Testis (tissue), 3 donors: ENCODE measurements around the gene PCYT2. TPM values are rescaled to one million over a fixed set of nuclear protein-coding genes. Genes with fewer than 3 reads are reported as not detected.

ENCODE experiments used
- DNase-seq: peaks from one replicate; pipeline ENCODE4 v3.0.0-alpha.2; 2019
- H3K27ac ChIP-seq, 2 donors: fragments of 200-600 bp; sonication (generic); one replicate each; pipeline ENCODE4 v1.5.1; 2019
- H3K27me3 ChIP-seq: fragments of 200-600 bp; sonication (generic); one replicate; pipeline ENCODE4 v1.5.1; 2019
- H3K36me3 ChIP-seq: fragments of 200-600 bp; sonication (generic); one replicate; pipeline ENCODE4 v1.5.1; 2017; ENCODE audit warnings: low read depth; ENCODE audit errors: missing control alignments
- H3K4me1 ChIP-seq: fragments of 200-600 bp; sonication (generic); one replicate; pipeline ENCODE4 v1.5.1; 2019
- H3K4me3 ChIP-seq, 2 donors: fragments of 200-600 bp; sonication (generic); one replicate each; pipeline ENCODE4 v1.5.1; 2017 to 2019
- H3K9me3 ChIP-seq: fragments of 200-600 bp; sonication (generic); one replicate; pipeline ENCODE4 v1.5.1; 2017
- POLR2A ChIP-seq: fragments of 450-650 bp; IDR thresholded peaks from one replicate; pipeline ENCODE4 v1.6.1; 2017; ENCODE audit warnings: antibody characterized with exemption, mild to moderate bottlenecking, moderate library complexity
- WGBS, 2 donors: methylation state at CpG; one replicate each; pipeline ENCODE4 v1.1.5; 2018; 5-methylcytosine and 5-hydroxymethylcytosine counted together
- intact Hi-C: fragments of 100-400 bp; cut with DNase I; formaldehyde crosslinking; loops from one replicate; pipeline ENCODE4 v1.15.1; 2023; ENCODE audit warnings: low total_unique reads
- polyA plus RNA-seq: library from polyadenylated mRNA; stranded (reverse); fragments of 350-450 nt; fragmentation: Illumina TruSeq; extraction: RNeasy Lipid Tissue Mini Kit (QIAGEN cat#74804); gene quantifications from one replicate; pipeline ENCODE4 v1.2.3, GENCODE V29; 2014; ENCODE audit warnings: low read depth, low replicate concordance; ENCODE audit not compliant: insufficient read depth
- total RNA-seq, 2 donors: library from RNA; depleted of rRNA; stranded (reverse); fragments of >200 nt; gene quantifications; one replicate each; pipeline ENCODE4 v1.2.3, GENCODE V29; 2016
- TF ChIP-seq, protein P1 (sequence below), 3 experiments: fragments of 450-650 bp in 2 of 3; fragments of 200-600 bp in 1 of 3; sonication (generic) in 1 of 3; IDR thresholded peaks; one replicate each; pipeline ENCODE4 v1.5.1; 2016 to 2019; ENCODE audit warnings: antibody characterized with exemption in 3 of 3, mild to moderate bottlenecking in 2 of 3, moderate library complexity in 1 of 3

PCYT2 gene
- total and polyA plus RNA-seq, 3 donors from 2014 or later = 171 to 488 (median 438) TPM

DNA sequence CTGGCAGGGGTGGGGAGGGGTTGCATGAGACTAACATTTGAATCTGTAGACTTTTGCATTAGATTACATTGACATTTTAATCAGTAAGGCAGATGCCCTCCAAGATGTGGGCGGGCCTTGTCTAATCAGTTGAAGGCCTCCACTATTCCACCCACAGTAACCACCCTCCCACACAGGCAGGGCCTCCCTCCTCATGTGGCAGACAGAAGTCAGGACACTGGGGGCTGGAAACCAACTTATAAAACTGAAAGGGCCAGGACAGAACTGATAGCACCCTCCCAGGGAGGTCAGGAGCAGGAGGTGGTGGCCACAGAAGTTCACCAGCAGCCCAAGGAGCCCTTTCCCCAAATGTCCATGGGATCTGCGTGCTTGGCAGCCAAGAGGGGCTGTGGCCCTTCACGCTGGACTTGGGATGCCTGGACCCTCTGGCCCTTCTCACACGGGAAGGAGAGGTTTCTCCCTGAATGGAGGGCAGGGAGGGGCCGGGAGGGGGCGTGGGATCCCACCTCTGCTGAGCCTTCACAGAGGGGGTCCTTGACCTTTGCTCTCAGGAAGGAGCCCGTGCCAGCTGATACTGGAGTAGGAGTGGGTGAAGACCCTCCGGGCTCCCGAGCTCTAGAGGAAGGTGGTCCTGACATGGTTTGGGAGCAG is 21.3 kb upstream of the PCYT2 start:
- H3K4me3 ChIP-seq = no peak overlapping the region
- 76 to 87% methylated on average over 9 of the region's 9 CpGs for WGBS, 2 donors
- TF ChIP-seq, protein P1, sequence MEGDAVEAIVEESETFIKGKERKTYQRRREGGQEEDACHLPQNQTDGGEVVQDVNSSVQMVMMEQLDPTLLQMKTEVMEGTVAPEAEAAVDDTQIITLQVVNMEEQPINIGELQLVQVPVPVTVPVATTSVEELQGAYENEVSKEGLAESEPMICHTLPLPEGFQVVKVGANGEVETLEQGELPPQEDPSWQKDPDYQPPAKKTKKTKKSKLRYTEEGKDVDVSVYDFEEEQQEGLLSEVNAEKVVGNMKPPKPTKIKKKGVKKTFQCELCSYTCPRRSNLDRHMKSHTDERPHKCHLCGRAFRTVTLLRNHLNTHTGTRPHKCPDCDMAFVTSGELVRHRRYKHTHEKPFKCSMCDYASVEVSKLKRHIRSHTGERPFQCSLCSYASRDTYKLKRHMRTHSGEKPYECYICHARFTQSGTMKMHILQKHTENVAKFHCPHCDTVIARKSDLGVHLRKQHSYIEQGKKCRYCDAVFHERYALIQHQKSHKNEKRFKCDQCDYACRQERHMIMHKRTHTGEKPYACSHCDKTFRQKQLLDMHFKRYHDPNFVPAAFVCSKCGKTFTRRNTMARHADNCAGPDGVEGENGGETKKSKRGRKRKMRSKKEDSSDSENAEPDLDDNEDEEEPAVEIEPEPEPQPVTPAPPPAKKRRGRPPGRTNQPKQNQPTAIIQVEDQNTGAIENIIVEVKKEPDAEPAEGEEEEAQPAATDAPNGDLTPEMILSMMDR (IDR thresholded peaks at IDR 0.05) = no peak
- TF ChIP-seq POLR2A = no peak
- H3K27me3 ChIP-seq = no peaks in the 10 kb centered on the region
- H3K4me1 ChIP-seq = peaks cover 10% of the 10 kb centered on the region
- H3K9me3 ChIP-seq = no peaks in the 10 kb centered on the region
- no peaks in the 10 kb centered on the region for H3K36me3 ChIP-seq
- intact Hi-C loops = no loop called here
- no peak for DNase-seq
- no peak overlapping the region for H3K27ac ChIP-seq

DNA sequence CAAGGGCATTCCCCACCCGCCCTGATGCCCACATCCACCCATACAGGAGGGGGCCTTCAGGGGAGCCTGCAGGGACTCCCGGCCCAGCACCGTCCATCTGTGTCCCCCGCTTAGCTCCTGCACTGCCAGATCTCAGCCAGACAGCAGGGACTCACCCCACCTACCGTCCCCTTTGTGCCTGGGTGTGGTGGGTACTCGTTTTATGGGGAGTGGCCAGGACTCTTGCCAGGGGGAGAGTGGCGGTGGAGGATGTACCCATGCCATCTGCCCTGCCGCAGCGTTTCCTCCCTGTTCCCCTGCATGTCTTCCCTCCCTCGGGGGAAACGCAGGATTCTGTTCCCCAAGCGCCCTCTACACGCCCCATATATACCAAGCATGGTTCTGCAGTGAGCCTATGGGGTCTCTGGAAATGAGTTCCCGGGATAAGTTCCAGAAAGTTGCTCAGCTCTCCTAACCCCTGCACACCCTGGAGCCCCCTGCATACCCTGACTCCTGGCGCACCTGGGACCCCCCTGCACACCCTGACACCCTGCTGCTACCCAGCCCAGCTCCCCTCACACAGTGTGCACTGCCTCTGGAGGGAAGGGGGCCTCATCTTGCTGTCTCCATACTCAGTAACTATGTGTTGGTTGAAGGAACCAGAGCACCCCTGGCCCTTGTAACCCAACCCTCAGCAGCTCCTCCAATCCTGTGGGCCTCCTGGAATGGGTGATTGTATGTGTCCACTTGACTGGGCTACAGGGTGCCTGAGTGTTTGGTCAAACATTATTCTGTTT is 20.5 kb upstream of the PCYT2 start:
- H3K4me3 ChIP-seq = no peak overlapping the region
- peaks cover 9% of the 10 kb centered on the region for H3K4me1 ChIP-seq
- H3K27me3 ChIP-seq = no peaks in the 10 kb centered on the region
- TF ChIP-seq, protein P1 (IDR thresholded peaks at IDR 0.05) = no peak
- no peak for TF ChIP-seq POLR2A
- H3K27ac ChIP-seq = no peak overlapping the region
- DNase-seq = no peak
- 55 to 65% methylated on average over 7 to 15 of the region's 15 CpGs for whole genome bisulfite sequencing, 2 donors
- no peaks in the 10 kb centered on the region for H3K36me3 ChIP-seq
- H3K9me3 ChIP-seq = no peaks in the 10 kb centered on the region
- intact Hi-C loops = no loop called here

- no peaks in the 10 kb centered on the region for H3K27me3 ChIP-seq
- DNase-seq = no peak
- H3K4me1 ChIP-seq = peaks cover 8% of the 10 kb centered on the region
- TF ChIP-seq POLR2A = no peak
- TF ChIP-seq, protein P1 (IDR thresholded peaks at IDR 0.05) = no peak
- WGBS, 2 donors = 77 to 90% methylated on average over 7 to 13 of the region's 13 CpGs
- H3K9me3 ChIP-seq = no peaks in the 10 kb centered on the region
- H3K27ac ChIP-seq = no peak overlapping the region
- intact Hi-C loops = no loop called here
- no peaks in the 10 kb centered on the region for H3K36me3 ChIP-seq
- H3K4me3 ChIP-seq = no peak overlapping the region
Measured at GRCh38 chr17:81931189-81931556, 20.0 kb upstream of the PCYT2 start.

DNA sequence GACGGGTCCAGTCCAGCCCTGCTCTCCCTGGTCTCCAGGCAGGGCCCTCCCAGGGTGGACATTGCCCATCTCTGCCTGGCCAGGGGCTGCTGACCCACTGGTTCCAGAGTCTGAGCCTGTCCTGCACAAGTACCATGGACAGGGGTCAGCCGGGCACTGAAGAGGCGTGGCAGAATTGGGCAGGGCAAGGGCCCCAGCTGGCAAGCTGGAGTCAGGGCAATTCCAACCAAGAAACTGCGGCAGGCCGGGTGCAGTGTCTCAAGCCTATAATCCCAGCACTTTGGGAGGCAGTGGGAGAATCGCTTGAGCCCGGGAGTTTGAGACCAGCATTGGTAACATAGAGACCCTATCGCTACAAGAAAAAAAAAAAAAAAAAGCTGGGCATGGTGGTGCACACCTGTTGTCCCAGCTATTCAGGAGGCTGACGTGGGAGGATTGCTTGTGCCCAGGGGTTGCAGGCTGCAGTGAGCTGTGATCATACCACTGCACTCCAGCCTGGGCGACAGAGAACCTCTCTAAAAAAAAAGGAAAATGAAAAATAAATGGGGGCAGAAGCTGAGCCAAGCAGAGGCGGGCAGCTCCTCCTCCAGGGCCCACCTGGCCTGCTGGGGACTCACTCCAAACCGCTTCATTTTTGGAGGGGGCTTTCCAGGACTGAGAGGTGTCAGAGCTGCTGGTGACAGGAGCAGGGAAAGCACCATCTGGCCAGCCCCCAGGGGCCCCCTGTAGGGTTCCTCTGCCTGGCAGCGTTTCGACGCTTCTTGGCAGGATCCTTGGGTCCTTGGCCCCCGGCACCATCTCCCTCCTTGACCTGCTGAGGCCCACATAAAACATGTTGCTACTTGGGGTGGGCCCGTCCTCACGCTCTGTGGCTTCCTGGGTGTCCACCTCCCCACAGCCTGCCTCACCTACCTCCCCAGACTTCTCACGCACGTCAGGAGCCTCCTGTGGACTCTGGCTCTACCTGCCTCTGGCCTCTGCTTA is 19.2 kb upstream of the PCYT2 start:
- H3K27me3 ChIP-seq = no peaks in the 10 kb centered on the region
- H3K9me3 ChIP-seq = no peaks in the 10 kb centered on the region
- H3K27ac ChIP-seq = no peak overlapping the region
- no peak overlapping the region for H3K4me3 ChIP-seq
- TF ChIP-seq, protein P1 (IDR thresholded peaks at IDR 0.05) = no peak
- no peak for TF ChIP-seq POLR2A
- 75 to 87% methylated on average over 18 to 20 of the region's 20 CpGs for WGBS, 2 donors
- peaks cover 13% of the 10 kb centered on the region for H3K4me1 ChIP-seq
- no peak for DNase-seq
- no peaks in the 10 kb centered on the region for H3K36me3 ChIP-seq
- intact Hi-C loops = no loop called here
